HEK293 (cell line): ENCODE measurements around the gene THSD7A.

Source experiments
- CTCF ChIA-PET: fragments of 350-600 bp; formaldehyde crosslinking; extraction: SDS; loops from one replicate; lab custom pipeline; 2021; ENCODE audit warnings: antibody characterized with exemption; lab: Yijun Ruan, JAX
- POLR2A ChIA-PET: fragments of 300-600 bp; formaldehyde crosslinking; extraction: SDS; loops from one replicate; lab custom pipeline; 2020; ENCODE audit warnings: antibody characterized with exemption, inconsistent platforms; lab: Yijun Ruan, JAX
- H3K27ac ChIP-seq: fragments of 200-500 bp; sonication (Bioruptor generic); 2 replicates; pipeline ENCODE4 v1.5.1; 2014; ENCODE audit warnings: low read depth, low read length, control low read depth, inconsistent platforms; ENCODE audit errors: extremely low read depth
- H3K36me3 ChIP-seq, 2 experiments: fragments of 200-500 bp in 1 of 2; sonication (Bioruptor generic) in 1 of 2; 1 replicate in 1 of 2; 2 replicates in 1 of 2; pipeline ENCODE4 v1.5.1; 2014 to 2017; ENCODE audit warnings: inconsistent platforms in 2 of 2, low read length in 2 of 2; ENCODE audit not compliant: control insufficient read depth in 2 of 2, insufficient read depth in 1 of 2
- H3K4me1 ChIP-seq: fragments of 200-500 bp; sonication (Bioruptor generic); 2 replicates; pipeline ENCODE4 v1.5.1; 2014; ENCODE audit warnings: mild to moderate bottlenecking, low read length, inconsistent platforms; ENCODE audit not compliant: control insufficient read depth, insufficient read depth
- H3K4me3 ChIP-seq: 2 replicates; pipeline ENCODE4 v1.5.1; 2011; ENCODE audit warnings: low read depth, mild to moderate bottlenecking, control low read depth, low read length, moderate library complexity
- H3K9me3 ChIP-seq: fragments of 200-500 bp; sonication (Bioruptor generic); 2 replicates; pipeline ENCODE4 v1.5.1; 2014; ENCODE audit warnings: low read depth, low read length, inconsistent platforms; ENCODE audit not compliant: control insufficient read depth, insufficient read depth
- CTCF ChIP-seq: fragments of 450-650 bp; formaldehyde crosslinking; IDR thresholded peaks from 2 replicates; pipeline ENCODE4 v1.5.1; 2016; ENCODE audit warnings: missing biosample characterization, missing genetic modification characterization
- GLIS2 ChIP-seq: fragments of 450-650 bp; formaldehyde crosslinking; IDR thresholded peaks from 2 replicates; pipeline ENCODE4 v1.5.1; 2016; ENCODE audit warnings: missing biosample characterization, missing genetic modification characterization
- KLF16 ChIP-seq: fragments of 450-650 bp; formaldehyde crosslinking; IDR thresholded peaks from 2 replicates; pipeline ENCODE4 v1.5.1; 2017; ENCODE audit warnings: missing biosample characterization, missing genetic modification characterization
- KLF17 ChIP-seq: fragments of 450-650 bp; formaldehyde crosslinking; IDR thresholded peaks from 2 replicates; pipeline ENCODE4 v1.5.1; 2016; ENCODE audit warnings: missing biosample characterization, missing genetic modification characterization
- MZF1 ChIP-seq: fragments of 450-650 bp; formaldehyde crosslinking; IDR thresholded peaks from 2 replicates; pipeline ENCODE4 v1.5.1; 2017; ENCODE audit warnings: missing biosample characterization, missing genetic modification characterization, borderline replicate concordance
- PRDM4 ChIP-seq: fragments of 450-650 bp; formaldehyde crosslinking; IDR thresholded peaks from 2 replicates; pipeline ENCODE4 v1.5.1; 2017; ENCODE audit warnings: missing biosample characterization, missing genetic modification characterization
- TSHZ1 ChIP-seq: fragments of 450-650 bp; formaldehyde crosslinking; IDR thresholded peaks from 2 replicates; pipeline ENCODE4 v1.5.1; 2016; ENCODE audit warnings: missing biosample characterization, missing genetic modification characterization, borderline replicate concordance
- ZBTB26 ChIP-seq: fragments of 450-650 bp; formaldehyde crosslinking; optimal IDR thresholded peaks from 2 replicates; pipeline ENCODE3; 2016; ENCODE audit warnings: missing biosample characterization, mild to moderate bottlenecking, missing genetic modification characterization
- ZFP69B ChIP-seq: fragments of 450-650 bp; formaldehyde crosslinking; IDR thresholded peaks from 2 replicates; pipeline ENCODE4 v1.5.1; 2016; ENCODE audit warnings: missing biosample characterization, missing genetic modification characterization
- ZNF555 ChIP-seq: fragments of 450-650 bp; formaldehyde crosslinking; conservative IDR thresholded peaks from 2 replicates; pipeline ENCODE4 v1.5.1; 2017; ENCODE audit warnings: missing biosample characterization, mild to moderate bottlenecking, missing genetic modification characterization, inconsistent platforms
- ZNF558 ChIP-seq: fragments of 450-650 bp; formaldehyde crosslinking; IDR thresholded peaks from 2 replicates; pipeline ENCODE4 v1.5.1; 2016; ENCODE audit warnings: missing biosample characterization, missing genetic modification characterization
- ZNF580 ChIP-seq: fragments of 450-650 bp; formaldehyde crosslinking; IDR thresholded peaks from 2 replicates; pipeline ENCODE4 v1.5.1; 2016; ENCODE audit warnings: missing biosample characterization, missing genetic modification characterization
- ZNF623 ChIP-seq: fragments of 450-650 bp; formaldehyde crosslinking; IDR thresholded peaks from 2 replicates; pipeline ENCODE4 v1.5.1; 2016; ENCODE audit warnings: missing biosample characterization, missing genetic modification characterization
- ZNF639 ChIP-seq: fragments of 450-650 bp; formaldehyde crosslinking; IDR thresholded peaks from 2 replicates; pipeline ENCODE4 v1.5.1; 2016; ENCODE audit warnings: missing biosample characterization, missing genetic modification characterization
- ZNF843 ChIP-seq: fragments of 450-650 bp; formaldehyde crosslinking; IDR thresholded peaks from 2 replicates; pipeline ENCODE4 v1.5.1; 2016; ENCODE audit warnings: missing biosample characterization, missing genetic modification characterization
- ZSCAN23 ChIP-seq: fragments of 450-650 bp; formaldehyde crosslinking; IDR thresholded peaks from 2 replicates; pipeline ENCODE4 v1.5.1; 2016; ENCODE audit warnings: missing biosample characterization, missing genetic modification characterization
- ZSCAN5A ChIP-seq: fragments of 450-650 bp; formaldehyde crosslinking; IDR thresholded peaks from 2 replicates; pipeline ENCODE4 v1.5.1; 2016; ENCODE audit warnings: missing biosample characterization, missing genetic modification characterization

Gene THSD7A

GRCh38 chr7:11327633-11328032, 504.4 kb downstream of the THSD7A start:
- no peaks in the 10 kb centered on the region for H3K9me3 ChIP-seq
- ChIA-PET CTCF (no interaction called here), POLR2A (no interaction called here)
- no peak overlapping the region for H3K4me3 ChIP-seq
- H3K36me3 ChIP-seq = no peaks in the 10 kb centered on the region
- H3K4me1 ChIP-seq = no peaks in the 10 kb centered on the region
- TF ChIP-seq KLF16 (tag by site-specific recombination) (no peak), ZSCAN5A (tag by site-specific recombination) (no peak), ZNF555 (tag by site-specific recombination) (no peak), ZNF623 (tag by site-specific recombination) (no peak), ZFP69B (tag by site-specific recombination) (no peak), MZF1 (tag by site-specific recombination) (no peak), ZNF580 (tag by site-specific recombination) (no peak), CTCF (no peak), KLF17 (tag by site-specific recombination) (no peak), GLIS2 (tag by site-specific recombination) (no peak), TSHZ1 (tag by site-specific recombination) (no peak), ZSCAN23 (tag by site-specific recombination) (no peak), ZNF558 (tag by site-specific recombination) (no peak), PRDM4 (tag by site-specific recombination) (no peak), ZNF843 (tag by site-specific recombination) (no peak), ZNF639 (tag by site-specific recombination) (no peak), ZBTB26 (tag by site-specific recombination) (no peak)
- TF ChIP-seq, all 188 proteins: peak for 0
- no peak overlapping the region for H3K27ac ChIP-seq
